ENCODE measurements around the gene SURF1.
"Not testable (repeated sequence)": the region's sequence is repeated elsewhere in the genome, so short reads cannot be mapped to it uniquely, and the experiment has no call there.

SURF1 gene

GRCh38 chr9:133341369-133342068 is 14.8 kb downstream of the SURF1 start:
- no peak for DNase-seq

DNA sequence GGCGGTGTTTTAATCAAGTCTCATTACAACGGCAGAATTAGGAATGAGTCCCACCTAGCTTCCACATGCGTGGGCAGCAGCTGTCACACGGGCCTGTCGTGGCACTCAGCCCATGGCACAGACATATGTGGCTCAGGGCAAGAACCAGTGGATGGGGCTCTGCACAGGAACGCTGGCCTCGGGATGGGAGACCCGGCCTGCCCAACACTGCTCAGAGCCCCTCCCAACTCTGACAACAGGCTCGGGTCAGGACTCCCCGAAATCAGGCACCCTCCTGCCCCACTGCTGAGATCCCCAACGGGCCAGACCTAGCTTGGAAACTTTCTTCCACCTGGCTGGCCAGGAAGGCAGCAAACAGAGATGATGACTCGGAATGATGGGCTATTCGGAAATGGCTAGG is 15.4 kb downstream of the SURF1 start:
- DNase-seq, result no peak

GRCh38 chr9:133340256-133340655 is 16.0 kb downstream of the SURF1 start:
- DNase-seq, result no peak

DNA sequence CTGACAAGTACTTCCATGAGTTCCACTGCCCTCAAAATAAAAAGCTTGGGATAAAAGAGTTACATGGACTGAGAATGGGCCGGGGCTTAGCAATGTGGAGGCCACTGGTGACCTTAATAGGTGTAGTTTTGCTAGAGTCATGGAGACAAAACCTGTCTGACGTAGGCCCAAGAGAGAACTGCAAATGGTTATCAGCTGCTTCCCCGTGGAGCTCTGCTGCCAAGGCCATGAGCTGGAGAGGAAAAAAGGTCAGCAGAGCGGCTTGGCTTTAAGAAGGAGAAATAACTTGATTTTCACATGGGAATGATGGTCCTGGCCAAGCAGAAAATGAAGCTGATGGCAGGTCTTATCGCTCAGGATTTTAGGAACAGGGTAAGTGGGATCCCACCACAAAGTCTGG is 16.6 kb downstream of the SURF1 start:
- DNase-seq, result no peak

- peak; percentile 90 for DNase-seq
These were observed 20.1 kb downstream of the SURF1 start, which contains the start of gene SURF6 for GRCh38 chr9:133335924-133336811. Gene SURF6, minus strand, starts transcription at chr9:133336188. Its CDS starts 56 bp downstream, at chr9:133336132.

DNA sequence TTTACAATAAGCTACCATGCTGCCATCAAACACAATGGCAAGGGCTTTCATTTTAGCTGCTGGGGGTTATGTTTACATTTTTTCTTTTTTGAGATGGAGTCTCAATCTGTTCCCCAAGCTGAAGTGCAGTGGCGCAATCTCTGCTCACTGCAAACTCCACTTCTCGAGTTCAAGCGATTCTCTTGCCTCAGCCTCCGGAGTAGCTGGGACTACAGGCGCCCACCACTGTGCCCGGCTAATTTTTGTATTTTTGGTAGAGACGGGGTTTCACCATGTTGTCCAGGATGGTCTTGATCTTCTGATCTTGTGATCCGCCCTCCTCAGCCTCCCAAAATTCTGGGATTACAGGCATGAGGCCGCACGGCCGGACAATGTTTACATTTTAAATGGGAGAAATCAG is 21.4 kb downstream of the SURF1 start:
- not testable (repeated sequence) for DNase-seq

- no peak for DNase-seq
These were observed 22.1 kb downstream of the SURF1 start for GRCh38 chr9:133334161-133334560.

GRCh38 chr9:133333566-133333965 is 22.7 kb downstream of the SURF1 start:
- DNase-seq, result no peak

DNA sequence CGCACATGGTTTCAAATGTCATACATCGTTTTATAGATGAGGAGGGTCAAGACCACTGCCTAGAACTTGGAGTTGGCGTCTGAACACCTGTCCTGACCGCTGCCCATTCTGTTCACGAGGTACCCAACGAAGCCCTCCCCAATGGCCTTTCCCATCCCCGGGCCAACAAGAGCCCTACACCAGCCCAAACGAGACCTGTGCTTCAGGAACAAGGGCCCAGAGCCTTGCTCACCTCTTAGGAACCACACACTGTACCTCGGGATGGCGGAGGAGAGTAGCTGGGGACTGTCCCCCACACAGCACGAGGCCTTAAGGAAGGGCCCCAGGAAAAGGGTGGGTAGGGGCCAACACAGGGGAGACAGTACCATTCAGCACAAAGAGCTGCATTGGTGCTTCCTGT is 23.3 kb downstream of the SURF1 start:
- DNase-seq, result no peak

GRCh38 chr9:133332381-133332730 is 23.9 kb downstream of the SURF1 start:
- no peak for DNase-seq

DNA sequence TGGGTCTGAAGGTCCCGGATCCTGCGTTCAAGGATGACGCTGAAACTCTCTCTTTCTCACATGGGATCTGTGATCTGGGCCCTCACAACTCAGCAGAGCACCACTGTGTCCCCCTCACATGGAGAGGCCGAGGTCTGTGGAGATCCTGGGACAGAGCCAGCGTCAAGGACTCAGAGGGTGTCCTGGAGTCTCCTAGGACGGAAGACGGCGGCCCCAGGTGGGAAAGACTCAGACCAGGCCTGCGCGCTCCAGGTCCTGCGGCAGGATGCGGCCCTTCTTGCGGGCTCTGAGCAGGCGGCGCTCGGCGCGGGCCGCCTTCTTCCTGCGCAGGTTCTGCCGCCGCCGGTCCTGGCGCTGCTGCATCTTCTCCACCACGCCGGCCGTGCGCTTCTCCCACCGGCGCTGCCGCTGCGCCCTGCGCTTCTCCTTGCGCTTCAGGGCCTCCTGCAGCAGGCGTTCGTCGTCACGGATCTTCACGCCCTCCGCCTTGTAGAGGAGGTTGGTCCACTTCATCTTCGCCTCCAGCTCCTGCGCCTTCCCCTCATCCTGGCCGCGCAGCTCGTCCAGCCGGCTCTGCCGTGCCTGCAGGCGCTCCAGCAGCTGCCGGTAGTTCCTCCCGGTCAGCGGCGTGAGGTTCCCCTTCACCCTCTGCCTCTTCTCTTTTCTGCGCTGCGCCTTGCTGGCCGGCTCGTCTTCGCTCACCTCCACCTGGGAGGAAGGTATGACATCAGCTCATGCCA is 24.5 kb downstream of the SURF1 start:
- no peak for DNase-seq

DNA sequence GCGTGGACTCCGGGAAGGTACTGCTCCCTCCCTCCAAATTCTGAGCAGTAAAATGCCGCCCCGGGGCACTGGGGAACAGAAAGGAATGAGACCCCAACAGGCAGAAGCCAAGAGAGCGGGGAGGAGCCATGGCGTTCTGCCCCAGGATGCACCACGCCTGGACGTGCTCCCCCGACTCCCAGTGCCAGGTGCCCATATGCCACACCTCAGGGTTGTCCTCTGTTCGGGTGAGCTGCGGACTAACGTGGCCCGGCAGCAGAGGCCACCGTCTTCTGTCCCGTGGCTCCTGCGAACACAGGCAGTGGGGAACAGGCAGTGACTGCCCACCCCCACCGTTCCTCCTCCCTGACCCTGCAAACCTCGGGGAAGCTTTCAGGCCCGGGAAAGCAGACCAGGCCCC is 25.1 kb downstream of the SURF1 start:
- no peak for DNase-seq

GRCh38 chr9:133329306-133330156 is 26.8 kb downstream of the SURF1 start:
- DNase-seq, result peak; percentile 24

- DNase-seq, result no peak
These were observed 28.3 kb downstream of the SURF1 start for GRCh38 chr9:133327834-133328484.

GRCh38 chr9:133327021-133327420 is 29.3 kb downstream of the SURF1 start:
- DNase-seq, result not testable (repeated sequence)

GRCh38 chr9:133323991-133324703 is 32.1 kb downstream of the SURF1 start:
- DNase-seq, result no peak

DNA sequence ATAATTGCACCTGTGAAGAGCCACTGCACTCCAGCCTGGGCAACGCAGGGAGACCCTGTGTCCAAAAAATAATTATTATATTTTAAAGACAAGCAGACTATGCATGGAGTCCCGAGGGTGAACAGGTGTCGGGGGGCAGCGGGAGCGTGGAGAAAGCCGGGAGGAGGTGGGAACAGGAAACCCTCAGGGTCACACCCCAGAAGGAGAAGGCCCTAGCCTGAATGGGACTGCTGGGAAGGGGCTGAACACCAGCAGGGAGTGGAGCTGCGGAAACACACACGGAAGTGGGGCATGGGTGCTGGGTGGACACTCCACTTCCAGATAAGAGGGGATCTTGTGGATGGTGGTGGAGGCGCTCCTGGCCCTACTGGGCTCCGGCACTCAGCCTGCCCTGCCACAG is 33.1 kb downstream of the SURF1 start:
- no peak for DNase-seq

DNA sequence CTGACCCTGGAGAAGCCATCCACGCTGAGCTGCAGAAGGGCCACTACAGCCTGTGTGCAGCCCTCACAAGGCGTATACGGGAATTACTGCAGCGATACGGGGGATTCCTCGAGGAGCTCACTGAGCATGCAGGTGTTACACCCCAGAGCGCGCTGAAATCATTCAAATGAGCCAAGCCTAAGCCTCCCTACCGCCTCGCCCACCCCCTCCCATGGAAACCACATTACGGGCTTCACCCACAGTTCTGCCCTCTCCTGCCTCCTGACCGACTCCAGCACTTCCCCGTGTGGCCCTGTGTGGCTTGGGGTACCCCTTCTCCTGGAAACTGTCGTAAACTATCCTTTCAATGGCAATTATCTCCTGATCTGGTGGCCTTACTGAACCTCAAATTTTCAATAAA is 33.6 kb downstream of the SURF1 start:
- no peak for DNase-seq

DNA sequence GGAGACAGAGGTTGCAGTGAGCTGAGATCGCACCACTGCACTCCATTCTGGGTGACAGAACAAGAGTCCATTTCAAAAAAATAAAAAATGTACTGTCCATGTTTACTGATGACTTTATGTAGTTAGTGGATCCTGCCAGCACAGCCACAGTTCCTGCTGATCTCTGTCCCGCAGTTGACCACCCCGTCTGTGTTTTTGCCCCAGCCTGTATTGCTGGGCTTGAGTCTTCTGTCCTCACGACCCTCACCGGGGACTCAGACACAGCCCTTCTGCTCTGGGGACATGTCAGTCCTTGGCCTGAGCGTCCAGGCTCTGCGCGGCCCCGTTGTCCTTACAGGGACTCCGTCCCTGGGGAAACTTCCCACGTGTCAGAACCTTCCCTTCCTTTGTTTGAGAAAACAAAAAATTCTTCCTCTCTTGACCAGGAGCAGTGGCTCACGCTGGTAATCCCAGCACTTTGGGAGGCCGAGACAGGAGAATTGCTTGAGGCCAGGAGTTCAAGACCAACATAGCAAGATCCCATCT is 34.8 kb downstream of the SURF1 start:
- no peak for DNase-seq

DNA sequence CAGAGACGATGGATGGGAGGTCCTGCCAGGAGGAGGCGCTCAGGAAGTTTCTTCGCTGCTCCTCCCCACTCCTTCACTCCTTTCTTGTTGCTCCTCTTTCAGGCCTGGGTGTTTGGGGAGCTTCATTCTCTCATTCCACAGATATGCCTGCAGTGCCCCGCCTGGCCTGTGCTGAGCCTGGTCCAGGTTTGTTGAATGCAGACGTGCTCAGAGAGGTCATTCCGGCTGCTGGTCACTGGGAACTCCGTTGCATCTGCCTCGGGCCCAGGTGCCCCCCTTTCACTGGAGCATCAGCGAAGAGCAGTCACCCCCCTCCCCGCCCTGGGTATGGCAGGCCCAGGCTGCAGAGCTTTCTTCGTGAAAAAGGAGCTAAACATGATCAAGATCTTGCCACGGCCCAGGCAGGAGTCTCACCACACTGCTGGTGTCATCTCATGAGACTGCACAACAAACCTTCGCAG is 35.8 kb downstream of the SURF1 start:
- DNase-seq, result no peak

DNA sequence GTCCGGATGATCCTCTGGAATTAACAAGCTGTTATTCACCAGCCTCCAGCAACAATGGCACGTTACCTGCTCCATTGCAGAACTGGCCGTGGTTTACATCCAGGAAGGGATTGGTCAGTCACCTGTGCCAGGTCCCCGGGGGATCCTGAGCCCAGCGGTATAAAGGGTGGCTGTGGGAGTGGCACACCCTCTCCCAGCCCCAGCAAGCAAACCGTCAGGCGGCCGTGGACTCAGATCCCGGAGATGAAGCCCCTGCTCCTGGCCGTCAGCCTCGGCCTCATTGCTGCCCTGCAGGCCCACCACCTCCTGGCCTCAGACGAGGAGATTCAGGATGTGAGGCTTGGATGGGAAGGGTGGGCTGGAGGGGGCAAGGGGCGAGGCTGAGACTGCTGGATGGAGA is 38.7 kb downstream of the SURF1 start:
- DNase-seq, result not testable (repeated sequence)

Measured in NCI-H2029 (cell line).